ENCODE measurements around the gene PTTG1IP.

The PTTG1IP gene

GRCh38 chr21:44878053-44878982, 4.8 kb upstream of the PTTG1IP start:
- TF ChIP-seq, protein P1, sequence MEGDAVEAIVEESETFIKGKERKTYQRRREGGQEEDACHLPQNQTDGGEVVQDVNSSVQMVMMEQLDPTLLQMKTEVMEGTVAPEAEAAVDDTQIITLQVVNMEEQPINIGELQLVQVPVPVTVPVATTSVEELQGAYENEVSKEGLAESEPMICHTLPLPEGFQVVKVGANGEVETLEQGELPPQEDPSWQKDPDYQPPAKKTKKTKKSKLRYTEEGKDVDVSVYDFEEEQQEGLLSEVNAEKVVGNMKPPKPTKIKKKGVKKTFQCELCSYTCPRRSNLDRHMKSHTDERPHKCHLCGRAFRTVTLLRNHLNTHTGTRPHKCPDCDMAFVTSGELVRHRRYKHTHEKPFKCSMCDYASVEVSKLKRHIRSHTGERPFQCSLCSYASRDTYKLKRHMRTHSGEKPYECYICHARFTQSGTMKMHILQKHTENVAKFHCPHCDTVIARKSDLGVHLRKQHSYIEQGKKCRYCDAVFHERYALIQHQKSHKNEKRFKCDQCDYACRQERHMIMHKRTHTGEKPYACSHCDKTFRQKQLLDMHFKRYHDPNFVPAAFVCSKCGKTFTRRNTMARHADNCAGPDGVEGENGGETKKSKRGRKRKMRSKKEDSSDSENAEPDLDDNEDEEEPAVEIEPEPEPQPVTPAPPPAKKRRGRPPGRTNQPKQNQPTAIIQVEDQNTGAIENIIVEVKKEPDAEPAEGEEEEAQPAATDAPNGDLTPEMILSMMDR (IDR thresholded peaks at IDR 0.05; ENCODE audit: low read depth, low read length): no peak

DNA sequence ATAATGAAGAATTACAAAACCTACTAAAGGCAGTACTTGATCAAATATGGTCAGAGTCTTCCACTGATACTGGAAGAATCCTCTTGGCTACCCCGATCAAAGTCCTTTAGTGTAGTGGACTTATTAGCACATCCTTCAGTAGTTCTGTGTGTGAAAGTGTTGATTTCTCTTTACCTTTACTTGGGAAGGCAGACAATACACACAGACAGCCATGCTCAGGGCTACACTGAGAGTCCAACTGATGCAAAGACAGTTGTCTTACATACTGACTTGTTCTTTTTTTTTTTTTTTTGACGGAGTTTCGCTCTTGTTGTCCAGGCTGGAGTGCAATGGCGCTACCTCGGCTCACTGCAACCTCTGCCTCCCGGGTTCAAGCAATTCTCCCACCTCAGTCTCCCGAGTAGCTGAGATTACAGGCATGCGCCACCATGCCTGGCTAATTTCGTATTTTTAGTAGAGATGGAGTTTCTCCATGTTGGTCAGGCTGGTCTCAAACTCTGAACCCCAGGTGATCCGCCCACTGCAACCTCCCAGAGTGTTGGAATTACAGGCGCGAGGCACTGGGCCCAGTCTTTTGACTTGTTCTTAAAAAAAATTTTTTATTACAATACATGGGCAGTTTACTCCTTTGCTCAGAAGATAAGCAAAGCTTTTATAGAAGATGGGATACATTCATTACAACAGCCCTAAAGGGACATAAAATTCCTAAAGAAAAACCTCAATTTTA, 3.5 kb upstream of the PTTG1IP start:
- in situ Hi-C loops (cut with HindIII; ENCODE audit: low sequenced_read_pairs): no loop called here

More at GRCh38 chr21:44878053-44878982, 4.8 kb upstream of the PTTG1IP start:
- no peak for DNase-seq (ENCODE audit: low read depth, low spot score)
- in situ Hi-C loops (cut with HindIII; ENCODE audit: low sequenced_read_pairs): no loop called here
- H3K4me3 ChIP-seq (ENCODE audit: low read depth, low read length): no peak overlapping the region

GRCh38 chr21:44875316-44875700, 1.8 kb upstream of the PTTG1IP start:
- TF ChIP-seq, protein P1 (IDR thresholded peaks at IDR 0.05; ENCODE audit: low read depth, low read length): no peak
- DNase-seq (ENCODE audit: low read depth, low spot score): peak; percentile 55
- H3K4me3 ChIP-seq (ENCODE audit: low read depth, low read length): no peak overlapping the region
- in situ Hi-C loops (cut with HindIII; ENCODE audit: low sequenced_read_pairs): no loop called here

More for the DNA sequence above, 3.5 kb upstream of the PTTG1IP start:
- no peak overlapping the region for H3K4me3 ChIP-seq (ENCODE audit: low read depth, low read length)
- TF ChIP-seq, protein P1 (IDR thresholded peaks at IDR 0.05; ENCODE audit: low read depth, low read length): no peak
- no peak for DNase-seq (ENCODE audit: low read depth, low spot score)

DNA sequence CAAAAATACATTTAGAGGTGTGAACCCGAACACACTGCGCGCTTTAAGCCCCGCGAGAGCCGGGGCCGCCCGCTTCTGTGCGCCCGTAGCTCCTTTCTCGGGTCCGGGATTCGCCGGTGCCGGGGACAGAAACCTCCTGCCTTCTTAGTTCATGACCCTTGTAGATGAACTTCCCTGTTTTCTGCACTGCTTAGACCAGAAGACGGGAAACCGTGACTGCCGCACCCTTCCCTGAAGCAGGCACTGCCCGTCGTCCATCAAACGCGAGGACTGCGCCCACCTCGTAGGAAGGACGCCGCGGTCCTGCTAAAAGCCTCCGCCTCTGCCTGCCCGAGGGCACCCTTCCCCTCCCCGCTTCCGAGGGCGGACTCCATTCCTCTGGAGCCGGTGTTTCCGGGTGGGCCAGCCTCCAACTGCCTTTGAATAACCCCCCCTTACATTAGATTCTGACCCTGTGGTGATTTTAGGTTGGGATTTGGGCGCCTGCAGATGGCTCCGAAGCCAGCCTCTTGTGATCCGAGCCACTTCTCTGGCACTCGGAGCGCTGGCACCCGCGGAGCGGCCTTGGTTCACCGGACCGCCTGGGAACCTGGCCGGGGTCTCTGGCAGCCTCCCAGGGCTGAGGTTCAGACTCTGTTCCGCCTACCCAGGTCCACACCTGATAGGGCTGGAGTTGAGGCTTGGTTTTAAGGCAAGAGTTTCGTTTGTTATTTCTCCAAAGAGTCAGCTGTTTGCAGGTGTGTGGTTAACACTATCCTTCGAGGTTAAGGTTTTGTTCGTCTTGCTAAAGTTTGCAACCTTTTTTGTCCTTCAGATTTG, 1.2 kb upstream of the PTTG1IP start:
- DNase-seq (ENCODE audit: low read depth, low spot score): no peak
- TF ChIP-seq, protein P1 (IDR thresholded peaks at IDR 0.05; ENCODE audit: low read depth, low read length): no peak
- in situ Hi-C loops (cut with HindIII; ENCODE audit: low sequenced_read_pairs): no loop called here
- peak overlapping the region; percentile 44 for H3K4me3 ChIP-seq (ENCODE audit: low read depth, low read length)

DNA sequence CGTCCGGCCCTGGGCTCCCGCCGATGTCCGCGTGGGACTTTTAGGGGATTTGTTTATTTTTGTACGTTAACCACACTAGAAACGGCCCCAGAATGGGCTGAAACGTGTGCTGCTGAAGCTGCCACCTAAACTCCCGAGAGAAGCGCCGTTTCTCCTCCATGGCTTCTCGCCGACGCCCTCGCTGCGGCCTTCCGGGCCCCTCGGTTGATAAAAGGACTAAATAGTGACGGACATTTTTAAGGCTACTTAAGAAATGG, 678 bp upstream of the PTTG1IP start:
- TF ChIP-seq, protein P1 (IDR thresholded peaks at IDR 0.05; ENCODE audit: low read depth, low read length): no peak
- in situ Hi-C loops (cut with HindIII; ENCODE audit: low sequenced_read_pairs): no loop called here
- peak overlapping the region; percentile 44 for H3K4me3 ChIP-seq (ENCODE audit: low read depth, low read length)
- no peak for DNase-seq (ENCODE audit: low read depth, low spot score)

- TF ChIP-seq, protein P1 (IDR thresholded peaks at IDR 0.05; ENCODE audit: low read depth, low read length): no peak
- peak; percentile 35 for DNase-seq (ENCODE audit: low read depth, low spot score)
- in situ Hi-C loops (cut with HindIII; ENCODE audit: low sequenced_read_pairs): no loop called here
- peak overlapping the region; percentile 51 for H3K4me3 ChIP-seq (ENCODE audit: low read depth, low read length)
Observed at GRCh38 chr21:44872649-44873355, 688 bp downstream of the PTTG1IP start.

All from astrocyte of the spinal cord (primary cell).